SK-N-DZ (cell line): ENCODE data around the gene ALG8. TPM values are rescaled to one million over a fixed set of nuclear protein-coding genes. Genes with fewer than 3 reads are reported as not detected.
"Not testable (repeated sequence)": the region's sequence is repeated elsewhere in the genome, so short reads cannot be mapped to it uniquely, and the experiment has no call there.

ENCODE experiments used
- DNase-seq: peaks from one replicate; pipeline ENCODE4 v3.0.0-alpha.2; 2015; ENCODE audit warnings: low spot score
- polyA plus RNA-seq, 2 experiments: library from polyadenylated mRNA; depleted of rRNA; stranded (reverse); fragments of >200 nt; gene quantifications; 2 replicates each; pipeline ENCODE4 v1.2.3, GENCODE V29; 2014

Gene ALG8
- 105 and 133 TPM in 2 replicates for polyA plus RNA-seq (2014; cell fraction: cytosol; rRNA removed)
- polyA plus RNA-seq (2014; cell fraction: nucleus; rRNA removed), result 91.1 and 91.3 TPM in 2 replicates

- DNase-seq, result peak; percentile 95
These were observed at the start of gene ALG8 for GRCh38 chr11:78139422-78140391. ALG8 (minus strand) TSS chr11:78139626; CDS start chr11:78139588, 38 bp downstream.

- peak; percentile 98 for DNase-seq
These were observed 49.1 kb upstream of the ALG8 start, which contains the start of the genes KCTD21 and USP35 for GRCh38 chr11:78188286-78189173. KCTD21 (minus strand) TSS chr11:78188626; CDS start chr11:78174554, 14,072 bp downstream. USP35 (plus strand) TSS chr11:78188919; CDS start chr11:78196246, 7,327 bp downstream.

- DNase-seq, result no peak
These were observed 48.2 kb upstream of the ALG8 start for GRCh38 chr11:78187366-78188285.

- no peak for DNase-seq
These were observed 41.8 kb upstream of the ALG8 start for GRCh38 chr11:78181185-78181584.

- no peak for DNase-seq
These were observed 41.3 kb upstream of the ALG8 start for GRCh38 chr11:78180751-78181150.

- no peak for DNase-seq
These were observed 40.1 kb upstream of the ALG8 start for GRCh38 chr11:78179459-78180071.

- no peak for DNase-seq
These were observed 37.8 kb upstream of the ALG8 start for GRCh38 chr11:78177216-78177615.

GRCh38 chr11:78176605-78177141 lies 37.2 kb upstream of the ALG8 start:
- DNase-seq, result no peak

- not testable (repeated sequence) for DNase-seq
These were observed 36.4 kb upstream of the ALG8 start for GRCh38 chr11:78175862-78176261.

GRCh38 chr11:78171951-78172350 lies 32.5 kb upstream of the ALG8 start:
- DNase-seq, result no peak

- DNase-seq, result no peak
These were observed 31.6 kb upstream of the ALG8 start for GRCh38 chr11:78170874-78171549.

GRCh38 chr11:78170413-78170812 lies 31.0 kb upstream of the ALG8 start:
- DNase-seq, result no peak

- peak; percentile 71 for DNase-seq
These were observed 29.4 kb upstream of the ALG8 start for GRCh38 chr11:78168539-78169477.

GRCh38 chr11:78166855-78167469 lies 27.5 kb upstream of the ALG8 start:
- DNase-seq, result no peak

GRCh38 chr11:78164471-78164870 lies 25.0 kb upstream of the ALG8 start:
- no peak for DNase-seq

- no peak for DNase-seq
These were observed 24.4 kb upstream of the ALG8 start for GRCh38 chr11:78163828-78164227.

- no peak for DNase-seq
These were observed 22.5 kb upstream of the ALG8 start for GRCh38 chr11:78161962-78162371.

GRCh38 chr11:78161346-78161745 lies 21.9 kb upstream of the ALG8 start:
- no peak for DNase-seq
